Type B pancreatic cell (in vitro differentiated cells): ENCODE measurements around the gene RALY. TPM values are rescaled to one million over a fixed set of nuclear protein-coding genes. Genes with fewer than 3 reads are reported as not detected.

ENCODE experiments used
- microRNA-seq: library from miRNA; unstranded; fragments of <30 nt; microRNA quantifications from one replicate; pipeline ENCODE4, GENCODE V29; 2020
- total RNA-seq: library from RNA; stranded (reverse); gene quantifications from 2 replicates; pipeline ENCODE4 v1.2.1, GENCODE V29; 2021; ENCODE audit warnings: low replicate concordance

The RALY gene
- total RNA-seq, 1 donor from 2014 or later: 215 TPM

Small RNA genes within 50 kb of the gene (microRNA-seq; reads per million reads assigned to microRNA genes)
- gene MIR4755: not detected

Other genes starting within 250 kb of the RALY start
- 111 and 170 TPM in 2 replicates for gene CHMP4B, start 182.6 kb upstream of the RALY start, total RNA-seq
- 87.1 and 87.8 TPM in 2 replicates for gene EIF2S2, start 118.3 kb downstream of the RALY start, total RNA-seq
- 1.1 TPM in 1 of 2 replicates, not detected in the other for gene ASIP, start 247.5 kb downstream of the RALY start, total RNA-seq